Kidney epithelial cell (primary cell): ENCODE results near the gene ANKRD22. TPM values are rescaled to one million over a fixed set of nuclear protein-coding genes. Genes with fewer than 3 reads are reported as not detected.
A peak's percentile ranks its signal among the peaks of the same experiment; 100 is the strongest.

ENCODE experiments used
- DNase-seq: peaks from one replicate; pipeline ENCODE4 v3.0.0-alpha.2; 2010; ENCODE audit warnings: low read depth
- H3K27me3 ChIP-seq: 2 replicates; pipeline ENCODE4 v1.6.0; 2011; ENCODE audit warnings: low read length; ENCODE audit not compliant: control insufficient read depth, insufficient read depth
- H3K36me3 ChIP-seq: 2 replicates; pipeline ENCODE4 v1.5.1; 2011; ENCODE audit warnings: low read length; ENCODE audit not compliant: control insufficient read depth, insufficient read depth
- H3K4me3 ChIP-seq: 2 replicates; pipeline ENCODE4 v1.5.1; 2011; ENCODE audit warnings: low read depth, mild to moderate bottlenecking, control low read depth, low read length
- CTCF ChIP-seq: IDR thresholded peaks from 2 replicates; pipeline ENCODE4 v1.5.1; 2011; ENCODE audit warnings: mild to moderate bottlenecking, moderate library complexity, low read length, control low read depth, inconsistent platforms; ENCODE audit not compliant: insufficient read depth, poor library complexity, severe bottlenecking
- total RNA-seq: library from RNA; depleted of rRNA; stranded (reverse); fragments of >200 nt; gene quantifications from 2 replicates; pipeline ENCODE4 v1.2.3, GENCODE V29; 2015

ANKRD22 gene
- total RNA-seq = 0.17 and 0.21 TPM in 2 replicates

GRCh38 chr10:88851706-88852105 lies at the start of gene ANKRD22:
ANKRD22 (minus strand) TSS chr10:88851844; CDS start chr10:88851607, 237 bp downstream.
- Histone ChIP-seq H3K4me3 (no peak within 1 kb of the TSS), H3K27me3 (no peaks in the 10 kb centered on the region), H3K36me3 (no peaks in the 10 kb centered on the region)
- TF ChIP-seq CTCF = no peak
- peak; percentile 69 for DNase-seq

- Histone ChIP-seq H3K27me3 (no peaks in the 10 kb centered on the region), H3K4me3 (no peak overlapping the region), H3K36me3 (no peaks in the 10 kb centered on the region)
- no peak for DNase-seq
- TF ChIP-seq CTCF = no peak
These were observed 48.2 kb upstream of the ANKRD22 start for GRCh38 chr10:88899886-88900285.

GRCh38 chr10:88898727-88899126 lies 47.1 kb upstream of the ANKRD22 start:
- DNase-seq = no peak
- H3K36me3 ChIP-seq = no peaks in the 10 kb centered on the region
- H3K27me3 ChIP-seq = no peaks in the 10 kb centered on the region
- TF ChIP-seq CTCF = no peak
- no peak overlapping the region for H3K4me3 ChIP-seq

- no peak for DNase-seq
- H3K36me3 ChIP-seq = no peaks in the 10 kb centered on the region
- no peaks in the 10 kb centered on the region for H3K27me3 ChIP-seq
- no peak overlapping the region for H3K4me3 ChIP-seq
- TF ChIP-seq CTCF = no peak
These were observed 45.6 kb upstream of the ANKRD22 start for GRCh38 chr10:88896994-88897853.

- H3K27me3 ChIP-seq = no peaks in the 10 kb centered on the region
- no peaks in the 10 kb centered on the region for H3K36me3 ChIP-seq
- TF ChIP-seq CTCF = no peak
- DNase-seq = no peak
- H3K4me3 ChIP-seq = no peak overlapping the region
These were observed 44.8 kb upstream of the ANKRD22 start for GRCh38 chr10:88896372-88896993.
